Renal cortical epithelial cell (primary cell): ENCODE results near the gene ATP2A3. TPM values are rescaled to one million over a fixed set of nuclear protein-coding genes. Genes with fewer than 3 reads are reported as not detected.
"Not testable (repeated sequence)": the region's sequence is repeated elsewhere in the genome, so short reads cannot be mapped to it uniquely, and the experiment has no call there.

ENCODE experiments used
- DNase-seq: peaks from one replicate; pipeline ENCODE4 v3.0.0-alpha.2; 2011; ENCODE audit warnings: low read depth
- total RNA-seq: library from RNA; depleted of rRNA; stranded (reverse); fragments of >200 nt; gene quantifications from 2 replicates; pipeline ENCODE4 v1.2.3, GENCODE V29; 2014

Gene ATP2A3
- total RNA-seq, 1 donor from 2014 or later: 0.30 TPM

DNA sequence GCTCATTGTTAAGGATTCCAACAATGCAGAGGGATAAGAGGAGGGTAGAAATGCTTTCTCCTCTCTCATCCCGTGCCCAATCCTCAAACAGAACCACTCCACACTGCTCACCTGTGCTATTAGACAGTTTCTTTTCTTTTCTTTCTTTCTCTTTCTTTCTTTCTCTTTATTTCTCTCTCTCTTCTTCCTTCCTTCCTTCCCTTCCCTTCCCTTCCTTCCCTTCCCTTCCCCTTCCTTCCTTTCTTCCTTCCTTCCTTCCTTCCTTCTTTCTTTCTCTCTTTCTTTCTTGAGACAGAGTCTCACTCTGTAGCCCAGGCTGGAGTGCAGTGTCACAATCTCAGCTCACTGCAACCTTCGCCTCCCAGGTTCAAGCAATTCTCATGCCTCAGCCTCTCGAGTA lies 27.5 kb upstream of the ATP2A3 start:
- not testable (repeated sequence) for DNase-seq

DNA sequence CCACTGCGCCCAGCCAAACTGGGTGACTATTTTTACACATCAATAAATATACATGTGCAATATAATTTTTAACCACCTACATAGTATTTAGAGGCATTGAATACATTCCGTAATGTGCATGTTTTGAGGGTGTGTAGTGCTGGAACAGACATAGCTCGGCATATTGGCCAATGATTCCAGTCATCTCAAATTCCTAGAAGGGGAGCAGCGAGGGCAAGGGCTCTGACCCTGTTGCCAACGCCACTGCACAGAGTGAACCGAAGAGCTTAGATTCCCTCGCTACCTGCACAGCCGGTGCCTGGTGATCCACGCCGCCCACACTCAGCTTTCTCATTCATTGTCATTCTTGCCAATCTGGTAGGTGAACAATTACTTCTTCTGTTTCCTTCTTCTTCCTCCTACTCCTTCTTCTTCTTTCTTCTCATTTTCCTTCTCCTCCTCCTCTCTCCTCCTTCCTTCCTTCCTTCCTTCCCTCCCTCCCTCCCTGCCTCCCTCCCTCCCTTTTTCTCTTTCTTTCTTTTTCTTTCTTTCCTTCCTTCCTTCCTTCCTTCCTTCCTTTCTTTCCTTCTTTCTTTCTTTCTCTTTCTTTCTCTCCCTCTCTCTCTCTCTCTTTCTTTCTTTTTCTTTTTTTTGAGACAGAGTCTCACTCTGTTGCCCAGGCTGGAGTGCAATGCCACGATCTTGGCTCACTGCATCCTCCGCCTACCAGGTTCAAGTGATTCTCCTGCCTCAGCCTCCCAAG lies 26.3 kb upstream of the ATP2A3 start:
- no peak for DNase-seq

GRCh38 chr17:3989041-3989886 lies 25.0 kb upstream of the ATP2A3 start:
- DNase-seq: no peak

DNA sequence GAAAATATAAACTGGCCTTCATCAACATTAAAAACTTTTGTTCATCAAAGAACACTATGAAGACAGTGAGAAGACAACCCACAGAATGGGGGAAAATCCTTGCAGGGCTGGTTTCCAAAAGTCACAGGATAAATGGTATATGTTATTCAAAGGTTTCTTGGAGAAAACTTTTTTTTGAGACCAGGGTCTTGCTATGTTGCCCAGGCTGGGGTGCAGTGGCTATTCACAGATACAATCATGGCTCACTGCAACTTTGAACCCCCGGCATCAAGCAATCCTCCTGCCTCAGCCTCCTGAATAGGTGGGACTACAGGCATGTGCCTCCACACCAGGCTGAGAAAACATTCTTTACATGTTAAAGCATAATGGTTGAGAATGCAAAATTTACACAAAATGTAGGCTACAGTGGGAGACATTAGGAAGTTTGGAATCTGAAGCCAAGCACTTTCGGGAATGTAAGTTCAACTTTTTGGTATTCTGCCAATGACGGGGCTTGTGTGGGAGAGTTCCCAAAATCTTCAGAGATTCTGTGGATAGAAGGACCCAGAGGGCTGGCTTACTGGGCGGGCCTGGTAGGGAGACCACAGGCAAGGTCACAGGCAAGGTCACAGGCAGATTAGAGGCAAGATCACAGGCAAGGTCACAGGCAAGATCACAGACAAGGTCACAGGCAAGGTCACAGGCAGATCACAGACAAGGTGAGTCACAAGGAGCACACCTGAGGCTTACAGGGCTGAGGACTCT lies 24.2 kb upstream of the ATP2A3 start:
- no peak for DNase-seq

DNA sequence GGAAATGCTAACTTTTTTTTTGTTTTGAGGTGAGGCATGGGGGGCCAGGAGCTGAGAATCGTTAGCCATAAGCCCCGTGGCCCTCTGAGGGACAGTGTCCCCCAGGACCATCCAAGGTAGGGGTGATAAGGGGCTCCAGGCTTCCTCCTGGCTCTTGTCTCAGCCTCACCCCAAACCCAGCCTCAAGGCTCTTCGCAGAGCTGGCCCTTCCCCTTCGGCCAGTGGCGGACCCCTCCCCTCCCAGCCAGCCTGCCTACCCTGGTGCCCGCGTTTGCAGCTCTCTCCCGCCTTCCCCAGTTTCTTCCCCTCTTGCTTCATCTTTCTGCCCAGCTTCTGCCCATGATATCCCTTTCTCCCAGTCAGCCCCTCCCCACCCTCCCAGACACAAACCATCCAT lies 22.7 kb upstream of the ATP2A3 start:
- no peak for DNase-seq

DNA sequence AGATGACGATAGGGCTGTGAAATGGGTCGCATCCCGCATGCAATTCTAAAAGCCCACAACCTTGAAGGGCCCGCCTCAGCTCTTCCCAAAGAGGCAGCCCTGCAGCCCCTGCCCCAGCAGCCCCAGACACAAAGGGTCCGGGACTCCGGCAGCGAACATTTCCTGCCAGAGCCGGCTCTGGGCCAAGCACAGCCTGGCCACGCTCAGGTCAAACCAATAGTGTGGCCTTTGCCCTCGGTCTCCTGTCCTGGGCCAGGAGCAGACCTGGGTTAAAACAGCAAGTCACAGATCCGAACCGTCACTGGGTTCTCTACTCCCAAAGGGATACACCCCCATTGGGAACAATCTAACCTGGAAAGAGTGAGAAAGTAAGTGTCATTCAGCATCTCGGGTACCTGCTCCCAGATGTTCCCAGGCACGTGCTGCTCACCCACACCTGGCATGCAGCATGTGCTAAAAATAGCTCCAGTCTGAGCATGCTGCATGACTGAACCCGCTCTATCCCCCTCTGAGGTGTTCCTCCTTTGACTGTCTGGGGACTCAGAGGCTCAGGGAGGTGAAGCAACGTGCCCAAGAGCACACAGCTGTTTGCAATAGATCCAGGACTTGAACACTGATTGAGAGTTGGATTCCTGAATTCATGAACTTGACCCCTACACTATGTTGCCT lies 22.2 kb upstream of the ATP2A3 start:
- no peak for DNase-seq

- no peak for DNase-seq
Measured at GRCh38 chr17:3985846-3986245, 21.6 kb upstream of the ATP2A3 start.

GRCh38 chr17:3983606-3984484 lies 19.6 kb upstream of the ATP2A3 start:
- DNase-seq: no peak

DNA sequence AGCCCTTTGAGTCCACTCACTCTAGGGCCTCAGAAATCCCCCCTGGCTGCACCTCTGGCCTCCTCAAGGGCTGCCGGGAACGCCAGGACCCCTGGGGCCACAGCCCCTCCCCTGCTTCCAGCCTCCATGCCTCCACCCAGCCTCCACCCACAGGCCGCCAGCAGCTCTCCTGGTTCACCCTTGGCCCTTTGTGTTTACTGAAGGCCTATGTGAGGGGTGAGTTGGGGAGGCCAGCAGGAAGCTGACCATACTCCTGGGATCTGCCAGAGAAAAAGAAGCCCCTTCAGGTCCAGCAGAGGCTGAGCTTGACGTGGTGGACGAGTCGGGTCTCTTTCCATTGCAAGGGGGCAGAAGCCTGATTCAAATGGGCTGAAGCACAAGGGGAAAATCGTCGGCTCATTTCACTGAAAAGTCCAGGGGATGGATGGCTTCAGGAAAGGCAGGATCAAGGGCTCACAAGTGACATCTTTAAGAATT lies 18.3 kb upstream of the ATP2A3 start:
- DNase-seq: no peak

GRCh38 chr17:3982113-3982512 lies 17.9 kb upstream of the ATP2A3 start:
- no peak for DNase-seq

DNA sequence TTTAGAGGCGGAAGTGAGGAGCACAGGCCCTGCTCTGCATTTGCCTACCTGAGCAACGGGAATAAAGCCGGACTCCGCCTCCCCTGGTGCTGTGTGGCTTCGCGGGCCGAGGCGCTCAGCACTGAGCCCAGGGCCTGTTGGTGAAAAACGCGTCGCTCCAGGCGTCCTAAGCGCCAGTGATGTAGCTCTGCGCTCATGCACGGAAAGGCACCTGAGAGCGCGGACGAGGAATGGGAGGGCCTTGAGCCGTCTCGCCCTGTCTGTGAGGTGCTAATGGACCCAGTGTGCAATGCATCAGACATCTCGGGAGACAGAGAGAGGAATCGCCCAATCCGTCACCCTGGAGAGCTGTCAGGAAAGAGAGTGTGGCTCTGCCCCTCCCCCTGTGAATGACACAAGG lies 17.2 kb upstream of the ATP2A3 start:
- no peak for DNase-seq

DNA sequence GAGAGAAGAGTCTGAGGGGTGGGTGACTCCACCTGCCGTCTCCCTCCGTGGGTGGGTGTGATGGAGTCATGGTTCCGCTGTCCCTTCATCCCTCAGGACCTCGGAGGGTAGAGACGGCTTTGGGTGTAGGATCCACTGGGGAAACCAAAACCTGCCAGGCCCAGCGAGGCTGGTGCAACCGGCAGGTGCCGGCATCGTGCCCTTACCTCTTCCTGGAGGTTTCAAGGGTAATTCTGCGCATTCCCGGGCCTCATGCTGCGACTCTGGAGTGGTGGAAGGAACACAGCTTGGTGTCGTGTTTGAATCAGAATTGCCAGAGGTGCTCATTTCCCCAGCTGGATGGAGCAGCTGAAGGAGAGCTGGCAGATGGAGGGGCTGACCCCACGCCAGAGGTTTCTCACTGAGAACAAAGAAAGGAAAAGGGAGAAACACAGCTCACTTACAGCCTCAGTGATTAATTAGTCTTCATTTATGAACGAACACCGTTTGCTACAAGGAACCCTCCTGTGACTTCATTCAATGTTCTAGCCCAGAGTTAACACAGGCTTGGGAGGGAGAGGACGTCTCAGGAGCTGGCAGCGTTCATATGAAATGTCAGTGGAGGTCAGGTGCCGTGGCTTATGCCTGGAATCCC lies 16.3 kb upstream of the ATP2A3 start:
- no peak for DNase-seq

- no peak for DNase-seq
Measured at GRCh38 chr17:3979290-3979611, 15.0 kb upstream of the ATP2A3 start.

DNA sequence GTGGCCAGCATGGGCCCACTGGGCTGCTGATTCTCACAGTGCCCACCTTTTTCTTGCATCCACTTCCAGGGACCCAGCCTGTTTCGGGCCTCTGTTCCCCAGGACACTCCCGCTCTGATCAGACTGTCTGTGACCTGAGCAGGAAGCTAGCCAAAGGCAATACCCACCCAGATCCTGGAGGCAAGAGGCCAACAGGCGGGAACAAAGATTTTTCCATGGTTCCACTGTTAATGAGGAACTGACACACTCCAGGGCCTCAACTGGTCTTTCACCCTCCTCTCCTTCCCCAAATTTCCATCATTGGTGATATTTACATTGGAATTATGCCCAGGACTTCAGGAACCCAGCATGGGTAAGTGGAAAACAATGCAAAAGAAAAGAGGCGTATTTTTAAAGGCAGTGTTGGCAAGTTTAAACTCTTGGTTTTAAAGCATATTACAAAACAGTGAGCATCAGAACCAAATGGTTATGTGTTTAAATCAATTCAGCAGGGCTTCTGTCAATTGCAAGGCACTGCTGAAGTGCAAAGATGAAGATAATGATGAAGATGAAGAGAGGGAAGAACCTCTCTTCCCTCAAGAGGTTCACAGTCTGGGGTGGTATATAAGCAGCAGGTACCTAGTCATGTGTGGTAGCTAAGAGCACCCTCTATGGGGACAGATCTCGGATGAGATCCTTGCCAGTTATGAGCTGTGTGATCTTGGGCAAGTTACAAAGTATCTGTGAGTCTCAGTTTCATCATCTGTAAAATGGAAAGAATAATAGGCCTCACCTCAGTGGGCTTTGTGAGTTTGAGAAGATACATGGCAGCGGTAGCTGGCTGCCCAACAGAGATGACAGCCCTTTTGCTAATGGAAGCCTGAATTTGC lies 14.4 kb upstream of the ATP2A3 start:
- peak; percentile 42 for DNase-seq

- DNase-seq: no peak
Measured at GRCh38 chr17:3977387-3977786, 13.2 kb upstream of the ATP2A3 start.

- DNase-seq: peak; percentile 18
Measured at GRCh38 chr17:3976675-3977171, 12.5 kb upstream of the ATP2A3 start.

GRCh38 chr17:3974980-3975379 lies 10.7 kb upstream of the ATP2A3 start:
- no peak for DNase-seq

DNA sequence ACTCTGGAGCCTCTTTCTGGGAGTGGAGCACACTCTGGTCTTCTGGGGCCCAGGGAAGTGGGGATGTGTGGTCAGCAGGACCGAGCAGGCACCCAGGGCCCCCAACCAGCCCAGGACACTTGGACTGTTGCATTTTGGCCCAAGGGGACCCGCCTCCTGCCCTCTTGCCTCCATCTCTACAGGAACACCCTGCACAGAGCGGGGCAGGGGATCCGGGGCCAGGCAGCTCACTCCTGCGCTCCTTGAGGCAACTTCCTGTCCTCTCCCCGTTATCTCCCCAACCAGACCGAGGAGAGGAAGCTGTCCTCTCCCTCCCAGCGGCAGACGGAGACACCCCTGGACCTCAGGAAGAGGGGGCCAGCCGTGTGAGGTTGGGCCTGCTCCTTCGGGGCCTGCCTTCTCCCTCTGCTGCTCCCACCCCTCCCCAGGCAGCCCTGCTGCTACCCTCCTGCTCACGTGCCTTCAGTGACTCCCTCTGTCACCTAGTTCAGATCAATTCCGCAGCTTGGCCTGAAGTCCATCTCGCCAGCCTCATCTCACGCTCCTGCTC lies 10.0 kb upstream of the ATP2A3 start:
- no peak for DNase-seq
